Left lobe of liver (tissue), 2 donors: ENCODE measurements around the gene NASP. TPM values are rescaled to one million over a fixed set of nuclear protein-coding genes. Genes with fewer than 3 reads are reported as not detected.

Experiments
- ATAC-seq: fragments of 200-7000 bp; cut with Tn5 transposase; one replicate; pipeline ENCODE4 v1.9.1; 2020; ENCODE audit warnings: mild to moderate bottlenecking, moderate library complexity
- DNase-seq: peaks from one replicate; pipeline ENCODE4 v3.0.0-alpha.2; 2020; ENCODE audit warnings: low spot score
- total RNA-seq: library from RNA; stranded (reverse); gene quantifications from one replicate; pipeline ENCODE4 v1.2.1, GENCODE V29; 2021
- donor health status: DM: no; HTN: no; CAD: no; lungs with moderate emphysema.
- donor health status: DM: no; HTN: yes; CAD: no.

Gene NASP
- total RNA-seq, 1 donor from 2014 or later = 28.2 TPM

DNA sequence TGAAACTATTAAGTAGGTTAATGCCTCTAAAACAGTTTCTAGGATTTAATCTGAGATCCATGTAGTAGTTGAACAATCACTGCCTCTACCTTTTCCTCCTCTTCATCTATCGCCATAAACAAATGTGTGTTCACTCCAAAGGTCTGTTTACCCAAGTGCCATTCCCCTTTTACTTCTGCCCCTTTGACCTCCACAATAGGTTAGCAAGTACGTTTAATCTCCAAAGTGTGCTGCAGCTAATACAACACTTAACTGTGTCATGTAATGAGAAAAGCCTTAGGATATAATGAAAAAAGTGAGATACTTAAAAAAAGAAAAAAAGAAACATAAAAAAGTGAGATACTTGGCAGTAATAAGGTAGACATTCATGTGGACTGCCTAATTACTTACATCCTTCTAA is 74.3 kb downstream of the NASP start:
- ATAC-seq (peak; percentile 96), DNase-seq (no peak)

DNA sequence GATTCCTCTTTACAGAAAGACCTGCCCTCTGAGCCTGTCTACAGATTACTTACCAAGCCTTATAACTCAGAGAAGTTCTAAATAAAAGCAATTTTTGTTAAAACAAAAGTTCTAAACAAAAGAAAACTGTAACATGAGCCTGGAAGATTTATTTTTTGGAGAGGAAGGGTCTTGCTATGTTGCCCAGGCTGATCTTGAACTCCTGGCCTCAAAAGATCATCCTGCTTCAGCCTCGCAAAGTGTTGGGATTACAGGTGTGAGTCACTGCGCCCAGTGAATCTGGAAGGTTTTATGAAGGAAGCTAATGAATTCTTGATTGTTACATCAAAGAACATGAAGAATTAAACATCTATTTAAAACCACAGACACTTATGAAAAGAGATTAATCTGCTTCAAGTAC is 75.4 kb downstream of the NASP start:
- ATAC-seq = no peak
- DNase-seq = no peak

DNA sequence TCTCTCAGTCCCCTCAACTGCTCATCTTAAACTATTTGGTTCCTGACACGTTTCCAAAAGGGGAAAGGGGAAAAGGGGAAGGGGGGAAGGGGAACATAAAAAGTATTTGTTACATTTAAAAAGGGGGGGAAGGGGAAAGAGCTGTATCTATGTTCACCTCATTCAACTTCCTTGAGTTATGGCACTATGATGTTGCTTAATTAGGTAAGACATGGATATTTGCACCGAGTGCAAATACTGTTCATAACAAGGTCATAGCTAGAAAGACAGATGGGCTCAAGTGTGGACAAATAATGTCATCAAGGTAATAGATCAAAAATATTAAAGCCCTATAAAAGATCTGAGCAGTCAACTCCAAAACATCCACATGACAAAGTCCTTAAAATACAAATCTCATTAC is 76.5 kb downstream of the NASP start:
- no peak for DNase-seq
- no peak for ATAC-seq

DNA sequence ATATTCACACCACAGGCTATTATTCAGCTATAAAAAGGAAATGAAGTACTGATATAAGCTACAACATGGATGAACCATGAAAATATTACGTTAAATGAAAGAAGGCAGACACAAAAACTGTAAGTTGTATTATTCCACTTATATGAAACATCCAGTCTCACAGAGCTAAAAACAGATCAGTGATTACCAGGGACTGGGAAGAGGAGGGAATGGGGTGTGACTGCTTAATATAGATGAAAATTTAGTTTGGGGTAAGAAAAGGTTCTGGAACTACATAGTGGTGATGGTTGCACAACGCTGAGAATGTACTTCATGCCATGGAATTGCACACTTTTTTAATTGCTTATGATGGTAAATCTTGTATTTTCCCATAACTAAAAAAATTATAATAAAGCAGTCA is 83.0 kb downstream of the NASP start:
- DNase-seq = no peak
- no peak for ATAC-seq

DNA sequence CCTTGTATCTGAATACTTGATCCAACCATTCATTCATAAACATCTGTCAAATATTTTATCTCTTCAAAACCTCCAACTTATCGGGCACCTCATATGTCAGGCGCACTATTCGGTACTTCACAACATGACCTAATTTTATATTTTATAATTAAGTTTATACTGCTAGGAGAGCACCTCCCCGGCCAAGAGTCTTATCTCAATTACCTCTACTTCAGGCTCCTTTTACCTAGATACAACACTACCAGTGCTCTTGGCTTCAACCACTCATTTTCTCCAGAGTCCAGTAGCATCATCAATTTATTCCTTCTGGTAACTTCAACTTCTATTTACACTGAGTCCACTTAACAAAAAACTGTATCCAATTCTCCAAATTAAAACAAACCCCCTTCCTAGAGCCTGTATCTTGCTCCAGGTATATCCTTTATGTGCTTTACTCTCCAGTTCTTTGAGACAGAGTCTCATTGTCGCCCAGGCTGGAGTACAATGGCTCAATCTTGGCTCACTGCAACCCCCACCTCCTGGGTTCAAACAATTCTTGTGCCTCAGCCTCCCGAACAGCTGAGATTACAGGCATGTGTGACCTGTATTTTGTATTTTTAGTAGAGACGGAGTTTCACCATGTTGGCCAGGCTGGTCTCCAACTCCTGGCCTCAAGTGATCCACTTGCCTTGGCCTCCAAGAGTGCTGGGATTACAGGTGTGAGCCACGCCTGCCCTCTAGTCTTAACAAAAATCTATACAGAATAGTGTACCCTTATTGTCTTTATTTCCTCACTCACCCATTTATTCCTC is 83.7 kb downstream of the NASP start:
- DNase-seq (no peak), ATAC-seq (no peak)

Other genes with a start within 250 kb of the NASP start
- gene TOE1, start 243.9 kb upstream of the NASP start, total RNA-seq = 4.3 TPM
- gene MUTYH, start 243.6 kb upstream of the NASP start, total RNA-seq = 11.8 TPM
- gene TESK2, start 92.9 kb upstream of the NASP start, total RNA-seq = 7.0 TPM
- gene CCDC163, start 84.0 kb upstream of the NASP start, total RNA-seq = 2.1 TPM
- 32.3 TPM for gene MMACHC, start 83.7 kb upstream of the NASP start, total RNA-seq
- 320 TPM for gene PRDX1, start 62.2 kb upstream of the NASP start, total RNA-seq
- gene AKR1A1, start 33.2 kb upstream of the NASP start, total RNA-seq = 310 TPM
- gene CCDC17, start 40.0 kb downstream of the NASP start, total RNA-seq = 2.7 TPM
- gene GPBP1L1, start 102.5 kb downstream of the NASP start, total RNA-seq = 76.2 TPM
- gene TMEM69, start 104.1 kb downstream of the NASP start, total RNA-seq = 6.5 TPM
- 9.2 TPM for gene IPP, start 166.6 kb downstream of the NASP start, total RNA-seq
- 11.3 TPM for gene MAST2, start 219.6 kb downstream of the NASP start, total RNA-seq